NT2/D1 (cell line): ENCODE measurements around the gene IPPK.

Experiments
- SUZ12 ChIP-seq: IDR thresholded peaks from 2 replicates; pipeline ENCODE4 v1.6.1; 2011; ENCODE audit not compliant: insufficient read length, insufficient read depth; ENCODE audit errors: extremely low read depth
- ZNF274 ChIP-seq: IDR thresholded peaks from 2 replicates; pipeline ENCODE4 v1.6.1; 2011; ENCODE audit warnings: mild to moderate bottlenecking, low read depth, low read length

DNA sequence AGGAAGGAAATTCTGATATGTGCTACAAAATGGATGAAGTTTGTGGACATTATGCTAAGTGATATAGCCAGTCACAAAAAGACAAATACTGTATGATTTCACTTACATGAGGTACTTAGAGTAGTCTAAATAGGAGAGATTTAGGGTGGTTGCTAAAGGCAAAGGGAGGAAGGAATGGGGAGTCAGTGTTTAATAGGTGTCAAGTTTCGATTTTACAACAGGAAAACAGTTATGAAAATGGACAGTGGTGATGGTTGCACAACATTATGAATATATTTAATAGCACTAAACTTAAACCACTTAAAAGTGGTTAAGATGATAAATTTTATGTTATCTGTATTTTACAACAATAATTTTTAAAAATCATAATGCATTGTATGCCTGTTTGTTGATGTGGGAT, 93.8 kb downstream of the IPPK start:
- no peak for TF ChIP-seq ZNF274
- no peak for TF ChIP-seq SUZ12
